Muscle of leg (tissue), 11 donors: ENCODE results near the gene RPS6KB2. TPM values are rescaled to one million over a fixed set of nuclear protein-coding genes. Genes with fewer than 3 reads are reported as not detected.

Experiments used
- DNase-seq: peaks from one replicate; pipeline ENCODE4 v3.0.0; 2013
- H3K27ac ChIP-seq: one replicate; pipeline ENCODE4 v1.5.1; 2013; ENCODE audit warnings: mild to moderate bottlenecking, low read length, control low read depth
- H3K27me3 ChIP-seq: one replicate; pipeline ENCODE4 v1.6.1; 2013; ENCODE audit warnings: low read length; ENCODE audit not compliant: control insufficient read depth, insufficient read depth
- H3K36me3 ChIP-seq: one replicate; pipeline ENCODE4 v1.6.1; 2013; ENCODE audit warnings: low read length; ENCODE audit not compliant: control insufficient read depth, insufficient read depth
- H3K4me1 ChIP-seq: one replicate; pipeline ENCODE4 v1.6.1; 2013; ENCODE audit warnings: low read length; ENCODE audit not compliant: control insufficient read depth, insufficient read depth
- H3K4me3 ChIP-seq: one replicate; pipeline ENCODE4 v1.5.1; 2013; ENCODE audit warnings: low read length, control low read depth
- H3K9me3 ChIP-seq: replicated peaks from 2 replicates; pipeline ENCODE4 v1.6.1; 2013; ENCODE audit warnings: low read depth, low read length; ENCODE audit not compliant: control insufficient read depth
- WGBS: methylation state at CpG from one replicate; pipeline ENCODE4 v1.1.5; 2013; ENCODE audit warnings: missing lambda C conversion rate; ENCODE audit not compliant: insufficient coverage; 5-methylcytosine and 5-hydroxymethylcytosine counted together
- polyA plus RNA-seq, 8 donors: library from polyadenylated mRNA; unstranded; fragments of 120-200 nt; gene quantifications; one replicate each; pipeline versions ENCODE4 v1.2.1 to v1.2.3, GENCODE V29; 2013; ENCODE audit warnings: inconsistent platforms in 1 of 8, low replicate concordance in 1 of 8; ENCODE audit not compliant: insufficient read length in 8 of 8, insufficient read depth in 1 of 8
- total RNA-seq: library from RNA; stranded (reverse); fragments of 120-200 nt; gene quantifications from one replicate; pipeline ENCODE4 v1.2.4, GENCODE V29; 2013

RPS6KB2 gene
- total and polyA plus RNA-seq, 9 donors, result 27.9 to 45.5 (median 37.7) TPM

GRCh38 chr11:67482275-67482826 lies 54.1 kb downstream of the RPS6KB2 start:
- Histone ChIP-seq H3K27ac (peak overlapping the region; percentile 95), H3K4me3 (peak overlapping the region; percentile 72), H3K9me3 (peaks cover 2% of the 10 kb centered on the region), H3K4me1 (peaks cover 17% of the 10 kb centered on the region), H3K36me3 (peaks cover 14% of the 10 kb centered on the region), H3K27me3 (no peaks in the 10 kb centered on the region)
- WGBS, result 77% methylated on average over 7 of the region's 19 CpGs
- DNase-seq, result no peak

GRCh38 chr11:67482827-67483798 lies 54.8 kb downstream of the RPS6KB2 start, which contains the start of gene AIP:
Gene AIP (plus strand): TSS chr11:67483026. CDS start chr11:67483159, 133 bp downstream.
- peaks cover 2% of the 10 kb centered on the region for H3K9me3 ChIP-seq
- H3K4me3 ChIP-seq, result peak within 1 kb of the TSS; percentile 72
- peak within 1 kb of the TSS; percentile 95 for H3K27ac ChIP-seq
- H3K36me3 ChIP-seq, result peaks cover 22% of the 10 kb centered on the region
- WGBS, result 4% methylated on average over 54 of the region's 60 CpGs
- H3K4me1 ChIP-seq, result peaks cover 17% of the 10 kb centered on the region
- DNase-seq, result peak; percentile 100
- H3K27me3 ChIP-seq, result no peaks in the 10 kb centered on the region

DNA sequence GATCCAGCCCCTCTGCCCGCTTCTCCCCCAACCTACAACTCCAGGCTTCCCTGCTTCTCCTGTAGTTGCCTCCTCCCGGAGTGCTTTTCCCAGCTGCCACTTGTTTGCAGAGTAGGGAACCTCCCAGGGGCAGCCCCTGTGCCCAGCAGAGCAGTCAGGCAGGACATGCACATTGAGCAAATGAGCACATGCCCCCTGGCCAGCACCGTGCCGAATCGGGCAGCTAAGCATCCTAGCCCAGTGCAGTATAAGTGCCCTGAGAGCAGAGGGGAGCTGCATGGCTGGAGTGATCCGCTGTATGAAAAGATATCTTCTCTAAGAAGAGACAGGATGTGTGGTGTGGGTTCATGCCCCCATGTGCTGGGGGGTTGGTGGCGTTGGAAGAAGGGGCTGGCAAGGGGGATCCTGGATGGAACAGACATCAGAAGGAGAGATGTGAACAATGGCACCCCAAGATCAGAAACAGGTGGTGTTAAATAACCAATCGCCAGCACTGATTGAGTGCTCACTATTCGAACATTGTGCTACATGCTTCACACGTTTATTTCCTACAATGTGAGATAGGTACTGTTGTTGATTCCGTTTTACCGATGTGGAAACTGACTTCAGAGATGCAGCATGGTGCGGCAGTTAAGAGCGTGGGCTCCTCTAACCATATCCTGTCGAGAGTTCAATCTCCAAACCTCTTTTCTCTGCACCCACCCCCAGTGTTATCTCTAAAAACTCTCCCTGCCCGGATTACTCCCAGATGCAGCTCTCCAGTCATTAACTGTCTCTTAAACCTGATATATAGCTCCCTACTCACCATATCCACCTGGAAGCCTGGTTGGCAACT lies 55.8 kb downstream of the RPS6KB2 start:
- H3K4me3 ChIP-seq, result peak overlapping the region; percentile 72

GRCh38 chr11:67484847-67485311 lies 56.6 kb downstream of the RPS6KB2 start:
- H3K4me3 ChIP-seq, result no peak overlapping the region
- peaks cover 2% of the 10 kb centered on the region for H3K9me3 ChIP-seq
- H3K27ac ChIP-seq, result peak overlapping the region; percentile 3
- peaks cover 36% of the 10 kb centered on the region for H3K36me3 ChIP-seq
- peak; percentile 16 for DNase-seq
- 70% methylated on average over 9 of the region's 11 CpGs for WGBS
- no peaks in the 10 kb centered on the region for H3K27me3 ChIP-seq
- peaks cover 17% of the 10 kb centered on the region for H3K4me1 ChIP-seq

More for the DNA sequence above, 55.8 kb downstream of the RPS6KB2 start:
- peak overlapping the region; percentile 35 for H3K27ac ChIP-seq
- DNase-seq, result peak; percentile 20
- H3K27me3 ChIP-seq, result no peaks in the 10 kb centered on the region
- 81% methylated on average over 13 of the region's 16 CpGs for WGBS
- H3K36me3 ChIP-seq, result peaks cover 28% of the 10 kb centered on the region
- peaks cover 17% of the 10 kb centered on the region for H3K4me1 ChIP-seq
- H3K9me3 ChIP-seq, result peaks cover 2% of the 10 kb centered on the region

Other genes starting within 250 kb of the RPS6KB2 start
- gene GRK2, start 162.0 kb upstream of the RPS6KB2 start, total RNA-seq, result 31.7 TPM
- gene GRK2, start 162.0 kb upstream of the RPS6KB2 start, polyA plus RNA-seq, result 10 to 100 TPM; 47.8 to 62.9 (median 59.4) TPM
- 19.8 TPM for gene ANKRD13D, start 139.2 kb upstream of the RPS6KB2 start, total RNA-seq
- gene ANKRD13D, start 139.2 kb upstream of the RPS6KB2 start, polyA plus RNA-seq, result 10 to 100 TPM; 16.2 to 35.5 (median 30.7) TPM
- 9.7 TPM for gene SSH3, start 125.0 kb upstream of the RPS6KB2 start, total RNA-seq
- 10 to 100 TPM; 13.6 to 20.5 (median 16.7) TPM for gene SSH3, start 125.0 kb upstream of the RPS6KB2 start, polyA plus RNA-seq
- 33.6 TPM for gene POLD4, start 74.9 kb upstream of the RPS6KB2 start, total RNA-seq
- 10 to 100 TPM; 24.6 to 53.6 (median 32.1) TPM for gene POLD4, start 74.9 kb upstream of the RPS6KB2 start, polyA plus RNA-seq
- 2.0 TPM for gene CLCF1, start 54.9 kb upstream of the RPS6KB2 start, total RNA-seq
- 1 to 10 TPM; 2.8 to 4.8 (median 4.0) TPM for gene CLCF1, start 54.9 kb upstream of the RPS6KB2 start, polyA plus RNA-seq
- gene RAD9A, start 36.5 kb upstream of the RPS6KB2 start, total RNA-seq, result 7.9 TPM
- gene RAD9A, start 36.5 kb upstream of the RPS6KB2 start, polyA plus RNA-seq, result 10 to 100 TPM in 5 of 8 donors, 1 to 10 TPM in 3; 6.9 to 14.2 (median 11.1) TPM
- 130 TPM for gene PPP1CA, start 26.6 kb upstream of the RPS6KB2 start, total RNA-seq
- gene PPP1CA, start 26.6 kb upstream of the RPS6KB2 start, polyA plus RNA-seq, result 100 to 1,000 TPM; 127 to 150 (median 142) TPM
- 0.49 TPM for gene TBC1D10C, start 24.4 kb upstream of the RPS6KB2 start, total RNA-seq
- 1 to 10 TPM; 1.4 to 7.2 (median 5.5) TPM for gene TBC1D10C, start 24.4 kb upstream of the RPS6KB2 start, polyA plus RNA-seq
- gene CARNS1, start 12.8 kb upstream of the RPS6KB2 start, total RNA-seq, result 29.2 TPM
- 10 to 100 TPM; 30.6 to 80.7 (median 61.0) TPM for gene CARNS1, start 12.8 kb upstream of the RPS6KB2 start, polyA plus RNA-seq
- 0.84 TPM for gene PTPRCAP, start 9.2 kb downstream of the RPS6KB2 start, total RNA-seq
- 1 to 10 TPM; 1.0 to 1.5 (median 1.3) TPM for gene PTPRCAP, start 9.2 kb downstream of the RPS6KB2 start, polyA plus RNA-seq
- 28.8 TPM for gene CORO1B, start 15.0 kb downstream of the RPS6KB2 start, total RNA-seq
- 10 to 100 TPM; 24.2 to 42.4 (median 33.4) TPM for gene CORO1B, start 15.0 kb downstream of the RPS6KB2 start, polyA plus RNA-seq
- not detected for gene GPR152, start 24.2 kb downstream of the RPS6KB2 start, total RNA-seq
- not detected for gene GPR152, start 24.2 kb downstream of the RPS6KB2 start, polyA plus RNA-seq
- gene CABP4, start 26.9 kb downstream of the RPS6KB2 start, total RNA-seq, result 0.66 TPM
- gene CABP4, start 26.9 kb downstream of the RPS6KB2 start, polyA plus RNA-seq, result 1 to 10 TPM in 2 of 8 donors, under 1 TPM in 6; 0.29 to 1.2 (median 0.73) TPM
- 16.1 TPM for gene TMEM134, start 40.8 kb downstream of the RPS6KB2 start, total RNA-seq
- 10 to 100 TPM; 42.6 to 71.5 (median 47.2) TPM for gene TMEM134, start 40.8 kb downstream of the RPS6KB2 start, polyA plus RNA-seq
- 59.5 TPM for gene AIP, start 54.5 kb downstream of the RPS6KB2 start, total RNA-seq
- 10 to 100 TPM; 41.2 to 60.3 (median 52.1) TPM for gene AIP, start 54.5 kb downstream of the RPS6KB2 start, polyA plus RNA-seq
- 4.9 TPM for gene PITPNM1, start 76.9 kb downstream of the RPS6KB2 start, total RNA-seq
- gene PITPNM1, start 76.9 kb downstream of the RPS6KB2 start, polyA plus RNA-seq, result 10 to 100 TPM in 1 of 8 donors, 1 to 10 TPM in 7; 6.0 to 11.6 (median 8.8) TPM
- 7.9 TPM for gene CDK2AP2, start 79.7 kb downstream of the RPS6KB2 start, total RNA-seq
- gene CDK2AP2, start 79.7 kb downstream of the RPS6KB2 start, polyA plus RNA-seq, result 10 to 100 TPM; 18.2 to 25.4 (median 19.6) TPM
- not detected for gene CABP2, start 95.0 kb downstream of the RPS6KB2 start, total RNA-seq
- gene CABP2, start 95.0 kb downstream of the RPS6KB2 start, polyA plus RNA-seq, result not detected
- gene GSTP1, start 155.3 kb downstream of the RPS6KB2 start, total RNA-seq, result 328 TPM
- 100 to 1,000 TPM; 232 to 335 (median 268) TPM for gene GSTP1, start 155.3 kb downstream of the RPS6KB2 start, polyA plus RNA-seq
- gene NDUFV1, start 178.4 kb downstream of the RPS6KB2 start, total RNA-seq, result 147 TPM
- gene NDUFV1, start 178.4 kb downstream of the RPS6KB2 start, polyA plus RNA-seq, result 100 to 1,000 TPM; 126 to 173 (median 154) TPM
- 4.7 TPM for gene NUDT8, start 201.4 kb downstream of the RPS6KB2 start, total RNA-seq
- 1 to 10 TPM; 3.4 to 5.8 (median 4.2) TPM for gene NUDT8, start 201.4 kb downstream of the RPS6KB2 start, polyA plus RNA-seq
- not detected for gene TBX10, start 211.3 kb downstream of the RPS6KB2 start, total RNA-seq
- gene TBX10, start 211.3 kb downstream of the RPS6KB2 start, polyA plus RNA-seq, result under 1 TPM in 1 of 8 donors, not detected in 7; 0.40 TPM
- 0.22 TPM for gene ACY3, start 222.2 kb downstream of the RPS6KB2 start, total RNA-seq
- gene ACY3, start 222.2 kb downstream of the RPS6KB2 start, polyA plus RNA-seq, result 1 to 10 TPM in 1 of 8 donors, under 1 TPM in 7; 0.15 to 5.9 (median 0.51) TPM
- gene ALDH3B2, start 246.1 kb downstream of the RPS6KB2 start, total RNA-seq, result 0.09 TPM
- gene ALDH3B2, start 246.1 kb downstream of the RPS6KB2 start, polyA plus RNA-seq, result 1 to 10 TPM in 1 of 8 donors, under 1 TPM in 3, not detected in 4; 0.11 to 4.5 (median 0.41) TPM